NCI-H2107 (cell line): ENCODE measurements around the gene MAP3K4.

Experiments used
- DNase-seq: peaks from one replicate; lab custom pipeline; 2025; lab: John Stamatoyannopoulos, UW

The MAP3K4 gene

GRCh38 chr6:161008245-161008644, 16.7 kb downstream of the MAP3K4 start:
- DNase-seq: no peak

GRCh38 chr6:161009991-161010390, 18.4 kb downstream of the MAP3K4 start:
- no peak for DNase-seq

DNA sequence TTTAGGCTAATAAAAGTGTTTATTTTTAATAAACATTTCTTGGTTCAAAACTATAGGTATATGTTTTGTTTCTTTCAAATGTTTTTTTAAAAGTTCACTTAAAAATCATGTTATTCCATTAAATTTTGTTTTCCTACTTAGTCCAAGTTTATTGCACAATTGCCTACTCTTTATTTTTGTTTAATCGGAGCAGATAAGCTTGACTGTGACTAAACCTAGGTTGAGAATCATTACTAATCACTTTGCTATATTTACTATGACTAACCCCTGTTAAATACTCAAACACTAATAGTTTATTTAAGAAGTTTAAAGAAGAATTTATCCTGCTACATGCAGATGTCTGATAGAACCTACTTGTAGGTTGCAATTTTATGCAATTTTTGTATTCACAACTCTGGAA, 18.8 kb downstream of the MAP3K4 start:
- DNase-seq: no peak

DNA sequence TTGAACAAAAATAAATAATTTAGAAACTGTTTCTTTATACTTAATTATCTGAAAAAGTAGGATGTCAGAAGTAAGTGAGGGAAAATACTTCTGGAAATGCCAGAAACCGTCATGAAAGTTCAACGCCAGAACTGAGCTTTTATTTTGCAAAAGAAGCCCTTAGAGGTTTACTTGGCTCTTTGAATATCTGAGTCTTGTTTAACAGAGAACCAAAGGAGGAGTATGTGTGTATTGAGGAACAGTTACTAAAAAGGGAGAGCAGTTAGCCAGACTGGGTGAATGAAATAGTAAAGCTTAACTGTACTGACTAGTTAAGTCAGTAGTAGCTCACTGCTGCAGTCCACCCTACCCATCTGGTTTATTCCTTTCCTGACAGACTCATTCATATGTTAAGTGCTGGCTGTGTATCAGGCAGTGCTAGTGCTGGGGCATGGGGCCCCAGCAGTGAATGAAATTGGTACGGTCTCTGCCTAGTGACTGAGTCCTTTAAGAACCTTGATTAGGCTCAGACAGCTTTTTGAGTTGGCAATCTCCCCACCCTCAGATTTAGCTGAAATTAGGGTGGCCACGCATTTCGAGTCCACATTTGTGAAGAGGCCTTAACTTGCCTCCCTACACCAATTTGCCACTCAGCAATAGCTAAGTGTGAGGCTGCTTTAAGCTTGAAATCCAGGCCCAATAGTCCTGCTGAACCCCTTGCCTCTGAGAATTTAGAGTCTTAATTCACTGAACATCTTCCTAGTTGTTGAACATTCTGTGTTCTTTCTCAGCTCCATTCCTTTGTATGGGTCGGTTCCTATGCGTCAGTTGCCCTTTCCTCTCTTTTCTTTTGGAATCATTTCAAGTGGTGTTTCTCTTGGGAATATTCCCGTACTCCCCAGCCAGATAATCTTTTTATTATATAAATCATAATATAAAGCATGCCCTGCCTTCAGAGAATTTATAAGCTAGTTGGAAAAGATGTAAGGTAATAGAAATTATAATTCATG, 20.2 kb downstream of the MAP3K4 start:
- no peak for DNase-seq

DNA sequence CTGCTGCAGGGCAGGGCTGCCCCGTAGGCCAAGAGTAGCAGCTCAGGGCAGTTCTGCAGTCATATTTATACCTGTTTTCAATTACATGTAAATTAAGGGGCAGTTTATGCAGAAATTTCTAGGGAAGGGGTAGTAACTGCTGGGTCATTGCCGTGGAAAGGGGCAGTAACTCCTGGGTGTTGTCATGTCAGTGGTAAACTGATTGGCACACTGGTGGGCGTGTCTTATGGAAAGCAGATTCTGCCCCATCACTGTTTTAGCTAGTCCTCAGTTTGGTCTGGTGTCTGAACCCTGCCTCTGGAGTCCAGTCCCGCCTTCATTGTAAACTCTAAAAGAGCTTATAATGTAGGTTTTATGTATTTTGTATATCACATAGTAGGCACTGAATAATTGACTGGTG, 22.1 kb downstream of the MAP3K4 start:
- no peak for DNase-seq

DNA sequence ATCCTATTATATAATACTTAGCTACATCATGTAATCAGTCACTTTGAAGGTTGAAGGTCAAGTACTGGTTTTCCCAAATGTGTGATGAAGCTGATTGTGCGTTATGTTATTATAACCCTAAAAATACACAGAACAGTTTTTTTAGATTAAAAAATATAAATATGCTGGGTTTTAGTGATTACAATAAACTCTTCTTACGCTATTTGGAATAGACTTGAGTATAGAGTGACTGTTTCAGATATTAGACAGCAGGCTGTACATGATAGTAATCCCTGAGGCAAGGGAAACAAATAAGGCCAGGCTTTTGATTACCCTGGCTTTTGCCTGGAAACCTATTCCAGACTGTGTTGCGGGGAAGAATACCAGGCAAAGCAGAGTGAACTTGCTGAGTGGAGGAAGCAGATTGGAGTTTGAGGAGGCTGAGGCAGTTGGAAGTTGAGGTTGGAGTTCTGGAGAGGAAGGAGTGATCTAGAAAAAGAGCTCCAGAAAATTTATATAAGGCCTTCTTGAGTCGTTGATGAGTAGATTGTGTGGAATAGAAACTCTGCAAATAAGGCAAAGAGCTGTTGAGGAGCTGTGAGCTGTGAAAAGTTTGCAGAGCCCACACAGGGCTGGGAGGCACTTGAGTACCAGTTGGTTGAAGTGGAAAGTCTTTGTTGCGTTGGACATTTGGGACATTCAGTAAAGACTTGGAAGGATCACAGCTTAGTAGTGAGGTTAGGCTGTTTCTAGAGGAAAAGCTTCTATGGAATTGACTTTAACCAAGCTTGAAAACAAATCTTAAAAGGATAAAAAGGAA, 26.4 kb downstream of the MAP3K4 start:
- DNase-seq: no peak

GRCh38 chr6:161019324-161019839, 27.8 kb downstream of the MAP3K4 start:
- no peak for DNase-seq

DNA sequence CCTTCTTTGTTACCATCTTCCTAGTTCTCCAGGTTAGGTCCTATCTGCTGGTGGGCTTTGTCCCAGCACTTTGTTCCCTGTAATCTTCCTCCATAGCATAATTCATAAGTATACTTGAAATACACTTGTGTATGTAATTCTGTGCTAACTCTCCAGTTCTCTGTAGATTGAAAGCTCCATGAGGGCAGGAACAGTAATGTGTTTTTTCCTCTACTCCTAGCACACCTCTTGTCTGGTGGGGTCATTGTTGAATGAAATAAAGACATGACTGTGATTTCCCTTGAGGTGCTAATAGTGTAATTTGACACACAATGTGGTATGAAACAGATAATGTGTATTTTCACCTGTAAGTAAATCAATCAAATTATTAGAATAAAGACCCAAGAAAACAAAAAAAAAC, 30.0 kb downstream of the MAP3K4 start:
- DNase-seq: no peak

DNA sequence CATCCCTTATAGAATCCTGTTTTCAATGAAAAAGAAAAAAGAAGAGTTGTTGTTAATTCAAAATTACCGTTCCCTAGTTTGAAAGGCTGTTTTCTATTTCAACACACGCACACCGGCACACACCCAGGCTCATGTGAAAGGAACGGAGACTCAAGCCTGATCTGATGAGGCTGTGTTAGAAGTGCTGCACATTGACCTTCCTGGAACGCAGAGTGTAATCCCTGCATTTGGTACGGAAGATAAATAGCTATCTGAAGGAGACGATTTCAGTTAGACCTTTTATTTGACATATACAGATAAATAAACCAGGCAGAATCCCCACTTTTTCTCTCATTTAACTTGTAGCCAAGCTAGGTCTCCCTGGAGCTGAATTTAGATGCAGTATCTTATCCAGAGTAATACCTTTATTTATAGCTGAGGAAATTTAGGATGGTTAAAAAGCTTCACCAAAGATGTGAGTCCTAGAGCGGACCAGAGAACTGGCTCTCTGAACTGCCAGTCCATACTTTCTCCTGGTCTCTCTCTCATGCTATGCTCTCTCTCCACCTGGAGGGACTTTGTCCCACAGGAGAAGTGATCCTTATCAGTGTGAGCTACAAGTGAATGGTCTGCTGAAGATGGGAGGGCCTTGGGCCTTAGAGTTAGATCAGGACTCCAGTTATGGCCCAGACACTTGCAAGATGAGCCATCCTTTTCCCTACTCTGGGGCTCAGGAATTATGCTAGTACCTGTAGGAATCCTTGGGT, 30.6 kb downstream of the MAP3K4 start:
- no peak for DNase-seq

GRCh38 chr6:161023316-161023715, 31.7 kb downstream of the MAP3K4 start:
- DNase-seq: no peak

GRCh38 chr6:161024364-161024920, 32.9 kb downstream of the MAP3K4 start:
- DNase-seq: no peak

GRCh38 chr6:161027385-161027784, 35.8 kb downstream of the MAP3K4 start:
- no peak for DNase-seq

DNA sequence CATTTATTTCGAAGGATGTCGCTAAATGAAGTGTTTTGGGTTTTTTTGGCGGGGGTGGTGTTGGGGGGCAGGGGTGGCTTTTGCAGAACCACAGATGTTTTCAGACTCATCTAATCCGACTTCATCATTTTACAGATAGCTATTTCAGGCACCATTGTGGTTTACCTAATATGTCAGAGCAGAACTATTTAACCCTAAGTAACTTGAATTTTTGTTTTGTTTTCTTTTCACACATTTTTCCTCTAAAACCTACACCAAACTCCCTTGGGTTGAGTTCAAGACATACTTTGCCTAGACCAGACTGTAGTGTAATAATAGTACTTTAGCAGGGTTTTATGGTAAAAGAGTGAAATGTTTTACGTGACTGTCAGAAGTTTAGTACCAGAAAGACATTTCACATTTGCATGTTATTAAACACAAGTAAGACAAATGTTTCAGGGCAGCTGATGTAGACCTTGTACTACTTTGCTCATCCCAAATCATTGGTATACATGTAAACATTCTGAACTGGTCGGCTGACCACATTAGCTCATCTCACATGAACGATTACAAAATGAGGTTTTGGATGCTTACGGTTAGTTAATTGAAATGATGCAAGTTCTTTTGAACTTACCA, 37.7 kb downstream of the MAP3K4 start:
- no peak for DNase-seq

DNA sequence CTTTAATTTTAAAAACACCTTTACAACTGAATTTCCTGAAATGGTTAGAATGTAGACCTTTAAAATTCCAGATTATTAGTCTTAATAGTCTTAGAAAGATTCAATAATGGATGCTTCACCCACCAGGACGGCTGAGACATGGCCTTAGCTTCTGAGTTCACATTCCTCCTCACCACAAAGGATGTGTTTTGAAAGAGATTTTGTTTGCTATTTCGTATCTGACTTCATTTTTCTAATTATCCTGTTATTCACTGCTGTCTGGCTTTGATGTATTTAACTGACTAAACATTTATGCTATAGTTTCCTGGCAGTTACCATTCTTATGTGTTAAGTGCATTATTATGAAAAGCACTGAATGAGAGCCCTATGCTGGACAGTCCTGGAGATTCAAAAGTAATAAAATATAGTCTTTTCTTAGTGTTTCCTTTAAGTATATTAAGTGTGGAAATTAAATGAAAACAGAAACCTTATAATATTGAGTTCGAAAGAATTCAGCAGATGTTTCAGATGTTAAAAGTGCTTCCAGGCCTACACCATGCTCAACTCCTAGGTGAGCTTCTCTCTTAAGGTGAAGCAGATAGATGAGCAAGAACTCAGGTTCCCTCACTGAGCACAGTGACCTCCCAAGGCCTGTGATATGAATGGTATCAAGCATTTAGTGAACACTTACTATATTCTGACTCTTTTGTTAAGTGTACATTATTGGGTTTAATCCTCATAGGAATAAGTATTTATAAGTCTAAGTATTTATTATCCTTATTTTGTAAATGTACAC, 40.3 kb downstream of the MAP3K4 start:
- no peak for DNase-seq

- DNase-seq: no peak
Observed at GRCh38 chr6:161033667-161034066, 42.1 kb downstream of the MAP3K4 start.

GRCh38 chr6:161035182-161035980, 43.8 kb downstream of the MAP3K4 start:
- no peak for DNase-seq

DNA sequence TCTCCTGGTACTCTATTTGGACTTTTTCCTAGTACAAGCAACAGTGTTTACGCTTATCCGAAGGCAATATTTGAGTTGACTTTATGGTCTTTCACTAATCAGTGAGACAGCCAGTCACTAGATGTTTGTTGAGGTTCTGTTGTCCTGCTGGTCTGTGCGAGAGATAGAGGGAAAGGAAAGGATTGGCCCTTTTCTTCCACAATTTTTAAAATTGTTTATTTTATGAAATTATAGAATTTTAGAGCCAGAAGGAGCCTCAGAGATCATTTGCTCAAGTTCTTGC, 44.4 kb downstream of the MAP3K4 start:
- no peak for DNase-seq

DNA sequence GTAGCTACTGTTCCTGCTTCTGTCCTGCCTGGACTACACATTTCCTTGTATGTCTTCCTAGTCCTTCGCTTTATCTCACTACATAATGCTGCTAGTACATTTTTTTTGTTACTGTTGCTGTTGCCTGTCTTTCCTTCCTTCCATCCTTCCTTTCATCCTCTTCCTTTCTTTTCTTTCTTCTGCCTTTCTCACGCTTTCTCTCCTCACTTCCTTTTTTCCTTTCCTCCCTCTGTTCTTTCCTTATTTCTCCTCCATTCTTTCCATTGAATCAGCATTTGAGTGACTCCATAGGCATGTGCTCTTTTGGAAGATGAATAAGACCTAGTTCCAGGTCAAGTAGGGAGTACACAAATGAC, 46.3 kb downstream of the MAP3K4 start:
- DNase-seq: no peak

- no peak for DNase-seq
Observed at GRCh38 chr6:161038229-161039031, 46.9 kb downstream of the MAP3K4 start.
